Stimulated activated CD8-positive, alpha-beta memory T cell treated with anti-CD3 and anti-CD28 coated beads, Interleukin-15, amount 100 ng/mL, for 48 hours (primary cell): ENCODE measurements around the gene SLC38A8.

Experiments used
- DNase-seq, 2 donors: peaks; one replicate each; pipeline ENCODE4 v3.0.0-alpha.2; 2020; ENCODE audit warnings: low read depth in 2 of 2

The SLC38A8 gene

GRCh38 chr16:84032458-84033178 is 10.0 kb downstream of the SLC38A8 start:
- no peak for DNase-seq

- no peak for DNase-seq
These were observed 11.0 kb downstream of the SLC38A8 start for GRCh38 chr16:84031556-84031955.

- DNase-seq = no peak
These were observed 13.1 kb downstream of the SLC38A8 start for GRCh38 chr16:84029297-84030047.

GRCh38 chr16:84027625-84028024 is 15.0 kb downstream of the SLC38A8 start:
- DNase-seq = no peak

GRCh38 chr16:84026606-84027005 is 16.0 kb downstream of the SLC38A8 start:
- no peak for DNase-seq

GRCh38 chr16:84024854-84025253 is 17.7 kb downstream of the SLC38A8 start:
- DNase-seq = no peak

- DNase-seq = no peak
These were observed 20.0 kb downstream of the SLC38A8 start for GRCh38 chr16:84022644-84023043.

GRCh38 chr16:84021488-84021887 is 21.1 kb downstream of the SLC38A8 start:
- DNase-seq = no peak

GRCh38 chr16:84020353-84020752 is 22.2 kb downstream of the SLC38A8 start:
- DNase-seq = no peak

GRCh38 chr16:84018710-84019109 is 23.9 kb downstream of the SLC38A8 start:
- DNase-seq = no peak

GRCh38 chr16:84016477-84016876 is 26.1 kb downstream of the SLC38A8 start:
- DNase-seq = no peak

GRCh38 chr16:84015399-84015798 is 27.2 kb downstream of the SLC38A8 start:
- DNase-seq = no peak

- no peak for DNase-seq
These were observed 27.8 kb downstream of the SLC38A8 start for GRCh38 chr16:84014570-84015327.

- peak; percentile 55 to 73 for DNase-seq
These were observed 28.6 kb downstream of the SLC38A8 start for GRCh38 chr16:84013787-84014569.

- no peak for DNase-seq
These were observed 33.3 kb downstream of the SLC38A8 start for GRCh38 chr16:84009282-84009681.

GRCh38 chr16:84007965-84008364 is 34.6 kb downstream of the SLC38A8 start:
- no peak for DNase-seq

GRCh38 chr16:84007520-84007919 is 35.1 kb downstream of the SLC38A8 start:
- no peak for DNase-seq

GRCh38 chr16:84005391-84005790 is 37.2 kb downstream of the SLC38A8 start:
- no peak for DNase-seq

- DNase-seq = no peak
These were observed 38.2 kb downstream of the SLC38A8 start for GRCh38 chr16:84004442-84004841.

GRCh38 chr16:84003038-84003437 is 39.6 kb downstream of the SLC38A8 start:
- no peak for DNase-seq

GRCh38 chr16:84001726-84002125 is 40.9 kb downstream of the SLC38A8 start:
- no peak for DNase-seq
